ENCODE results near the gene USP17L25.
"Not testable (repeated sequence)": the region's sequence is repeated elsewhere in the genome, so short reads cannot be mapped to it uniquely, and the experiment has no call there.

DNA sequence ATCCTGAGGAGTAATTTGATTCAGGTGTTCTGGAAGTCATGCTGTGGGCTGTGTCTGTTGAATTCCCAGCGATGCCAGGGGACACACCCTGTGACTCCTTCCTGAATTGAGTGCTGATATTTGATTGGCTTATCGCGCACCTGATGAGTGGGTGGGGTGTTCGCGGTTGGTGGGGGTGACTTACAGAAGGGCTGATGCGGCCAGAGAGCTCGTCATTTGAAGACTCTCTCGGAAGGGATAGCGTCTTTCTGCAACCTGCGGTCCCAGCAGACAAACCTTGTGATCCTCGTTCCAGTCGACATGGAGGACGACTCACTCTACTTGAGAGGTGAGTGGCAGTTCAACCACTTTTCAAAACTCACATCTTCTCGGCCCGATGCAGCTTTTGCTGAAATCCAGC is 4.8 kb upstream of the USP17L25 start, which contains the start of gene USP17L24:
- TF ChIP-seq GATA2, GATA3 (IDR thresholded peaks at IDR 0.05; ENCODE audit: low read depth, low read length): not testable (repeated sequence)
